Esophagus muscularis mucosa (tissue), 4 donors: ENCODE results near the gene FHDC1. TPM values are rescaled to one million over a fixed set of nuclear protein-coding genes. Genes with fewer than 3 reads are reported as not detected.

Experiments used
- DNase-seq: peaks from one replicate; pipeline ENCODE4 v3.0.0-alpha.2; 2017; ENCODE audit errors: extremely low spot score
- H3K27ac ChIP-seq, 4 donors: fragments of 200-600 bp; sonication (generic); replicated peaks in 1 of 4; 1 replicate in 3 of 4; 2 replicates in 1 of 4; pipeline ENCODE4 v1.5.1; 2016 to 2019; ENCODE audit warnings: mild to moderate bottlenecking in 1 of 4
- H3K27me3 ChIP-seq, 4 donors: fragments of 200-600 bp; sonication (generic); one replicate each; pipeline versions ENCODE4 v1.5.1 to v1.6.0; 2016 to 2019
- H3K36me3 ChIP-seq, 4 donors: fragments of 200-600 bp; sonication (generic); one replicate each; pipeline ENCODE4 v1.5.1; 2016 to 2019
- H3K4me1 ChIP-seq, 4 donors: fragments of 200-600 bp; sonication (generic); one replicate each; pipeline ENCODE4 v1.5.1; 2016 to 2019
- H3K4me3 ChIP-seq, 4 donors: fragments of 200-600 bp; sonication (generic); 1 replicate in 2 of 4; 2 replicates in 2 of 4; pipeline ENCODE4 v1.5.1; 2016 to 2019; ENCODE audit warnings: mild to moderate bottlenecking in 4 of 4, moderate library complexity in 1 of 4
- H3K9me3 ChIP-seq, 4 donors: fragments of 200-600 bp; sonication (generic); 1 replicate in 3 of 4; 2 replicates in 1 of 4; pipeline ENCODE4 v1.5.1; 2016 to 2019
- CTCF ChIP-seq, 3 experiments: fragments of 200-600 bp in 2 of 3; fragments of 450-650 bp in 1 of 3; sonication (generic) in 2 of 3; IDR thresholded peaks; one replicate each; pipeline ENCODE4 v1.5.1; 2017 to 2019; ENCODE audit warnings: antibody characterized with exemption in 3 of 3, mild to moderate bottlenecking in 2 of 3, moderate library complexity in 1 of 3
- EP300 ChIP-seq: sonication (generic); formaldehyde crosslinking; IDR thresholded peaks from one replicate; pipeline ENCODE4 v1.6.1; 2017; ENCODE audit warnings: antibody characterized with exemption
- POLR2A ChIP-seq: fragments of 450-650 bp; IDR thresholded peaks from one replicate; pipeline ENCODE4 v1.6.1; 2017; ENCODE audit warnings: antibody characterized with exemption, moderate library complexity, mild to moderate bottlenecking, low read depth
- POLR2AphosphoS5 ChIP-seq, 2 donors: sonication (generic); formaldehyde crosslinking; IDR thresholded peaks; one replicate each; pipeline ENCODE4 v1.6.1; 2017; ENCODE audit warnings: antibody characterized with exemption in 2 of 2
- WGBS: methylation state at CpG from one replicate; pipeline ENCODE4 v1.1.5; 2018; 5-methylcytosine and 5-hydroxymethylcytosine counted together
- intact Hi-C: fragments of 100-400 bp; cut with DNase I; formaldehyde crosslinking; loops from one replicate; pipeline ENCODE4 v1.15.1; 2023
- total RNA-seq, 4 donors: library from RNA; depleted of rRNA; stranded (reverse); fragments of >200 nt; gene quantifications; one replicate each; pipeline versions ENCODE4 v1.1.0 to v1.2.1, GENCODE V29; 2016

The FHDC1 gene
- total RNA-seq, 4 donors from 2014 or later = 0.83 to 2.1 (median 1.6) TPM

GRCh38 chr4:153008578-153009199 is 72.6 kb downstream of the FHDC1 start:
- Histone ChIP-seq H3K9me3 (no peaks in the 10 kb centered on the region), H3K27ac (no peak overlapping the region)
- TF ChIP-seq CTCF (IDR thresholded peaks at IDR 0.05) (no peak), EP300 (no peak), POLR2A (no peak), POLR2AphosphoS5 (IDR thresholded peaks at IDR 0.05) (no peak)

DNA sequence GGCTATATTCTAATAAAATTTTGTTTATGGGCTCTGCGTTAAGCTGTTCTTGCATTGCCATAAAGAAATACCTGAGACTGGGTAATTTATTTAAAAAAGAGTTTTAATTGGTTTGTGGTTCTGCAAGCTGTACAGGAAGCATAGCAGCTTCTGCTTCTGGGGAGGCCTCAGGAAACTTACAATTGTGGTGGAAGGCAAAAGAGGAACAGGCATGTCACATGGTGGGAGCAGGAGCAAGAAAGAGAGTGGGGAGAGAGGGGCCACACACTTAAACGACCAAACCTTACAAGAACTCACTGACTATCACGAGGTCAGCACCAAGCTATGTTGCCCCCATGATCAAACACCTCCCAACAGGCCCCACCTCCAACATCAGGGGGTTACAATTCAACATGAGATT is 74.0 kb downstream of the FHDC1 start:
- intact Hi-C loops = no loop called here
- 90% methylated on average over 3 of the region's 3 CpGs for WGBS
- Histone ChIP-seq H3K9me3 (no peaks in the 10 kb centered on the region), H3K4me3 (no peak overlapping the region), H3K4me1 (no peaks in the 10 kb centered on the region), H3K36me3 (no peaks in the 10 kb centered on the region), H3K27me3 (no peaks in the 10 kb centered on the region), H3K27ac (no peak overlapping the region)
- no peak for TF ChIP-seq CTCF (IDR thresholded peaks at IDR 0.05)
- no peak for TF ChIP-seq EP300
- TF ChIP-seq POLR2A = no peak
- no peak for TF ChIP-seq POLR2AphosphoS5 (IDR thresholded peaks at IDR 0.05)
- DNase-seq = no peak

More at GRCh38 chr4:153008578-153009199, 72.6 kb downstream of the FHDC1 start:
- intact Hi-C loops = no loop called here
- no peak for DNase-seq
- Histone ChIP-seq H3K4me3 (no peak overlapping the region), H3K27me3 (no peaks in the 10 kb centered on the region), H3K36me3 (no peaks in the 10 kb centered on the region), H3K4me1 (no peaks in the 10 kb centered on the region)
- WGBS = 88% methylated on average over 15 of the region's 15 CpGs

GRCh38 chr4:153013202-153013977 is 77.3 kb downstream of the FHDC1 start:
- WGBS = 80% methylated on average over 5 of the region's 5 CpGs
- H3K9me3 ChIP-seq = no peaks in the 10 kb centered on the region

DNA sequence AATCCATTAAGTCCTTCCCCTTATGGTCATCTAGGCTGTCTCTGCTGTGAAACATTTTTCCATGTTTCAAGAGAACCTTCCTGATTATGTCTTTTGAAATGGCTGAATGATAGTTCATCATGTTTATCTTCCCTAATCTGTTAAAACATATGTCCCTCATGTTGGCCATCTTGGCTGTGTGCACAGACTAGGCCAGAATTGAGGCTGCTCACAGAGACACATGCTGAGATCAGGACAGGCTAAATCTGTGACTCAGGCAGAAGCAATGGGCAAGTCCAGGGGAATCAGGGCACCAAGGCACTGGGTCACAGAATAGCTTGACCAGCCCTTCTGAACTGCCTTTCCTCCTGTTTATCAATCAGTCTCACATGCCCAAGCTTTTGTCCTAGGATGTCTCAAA is 78.3 kb downstream of the FHDC1 start:
- Histone ChIP-seq H3K27ac (no peak overlapping the region), H3K27me3 (no peaks in the 10 kb centered on the region), H3K9me3 (no peaks in the 10 kb centered on the region), H3K4me3 (no peak overlapping the region), H3K4me1 (no peaks in the 10 kb centered on the region), H3K36me3 (no peaks in the 10 kb centered on the region)
- intact Hi-C loops = no loop called here
- TF ChIP-seq POLR2AphosphoS5 (IDR thresholded peaks at IDR 0.05) = no peak
- no peak for TF ChIP-seq EP300
- TF ChIP-seq POLR2A = no peak
- no peak for TF ChIP-seq CTCF (IDR thresholded peaks at IDR 0.05)
- DNase-seq = no peak

More at GRCh38 chr4:153013202-153013977, 77.3 kb downstream of the FHDC1 start:
- Histone ChIP-seq H3K27me3 (no peaks in the 10 kb centered on the region), H3K36me3 (no peaks in the 10 kb centered on the region), H3K4me1 (no peaks in the 10 kb centered on the region), H3K27ac (no peak overlapping the region), H3K4me3 (no peak overlapping the region)
- no peak for DNase-seq
- intact Hi-C loops = no loop called here
- TF ChIP-seq CTCF (IDR thresholded peaks at IDR 0.05) = no peak
- TF ChIP-seq POLR2A = no peak
- no peak for TF ChIP-seq EP300
- TF ChIP-seq POLR2AphosphoS5 (IDR thresholded peaks at IDR 0.05) = no peak
